GM12864 (cell line): ENCODE measurements around the gene TRAF3.

ENCODE experiments used
- DNase-seq: peaks from one replicate; pipeline ENCODE4 v3.0.0-alpha.2; 2011; ENCODE audit warnings: low read depth
- H3K4me3 ChIP-seq: 2 replicates; pipeline ENCODE4 v1.5.1; 2011; ENCODE audit warnings: mild to moderate bottlenecking, low read depth, low read length, control low read depth
- CTCF ChIP-seq: IDR thresholded peaks from 2 replicates; pipeline ENCODE4 v1.5.1; 2011; ENCODE audit warnings: low read depth, mild to moderate bottlenecking, moderate library complexity, low read length, control low read depth, inconsistent platforms; ENCODE audit errors: missing control alignments

The TRAF3 gene

GRCh38 chr14:102883089-102883541 is 105.9 kb downstream of the TRAF3 start:
- H3K4me3 ChIP-seq = no peak overlapping the region
- TF ChIP-seq CTCF = no peak
- DNase-seq = no peak

- DNase-seq = no peak
- TF ChIP-seq CTCF = no peak
- no peak overlapping the region for H3K4me3 ChIP-seq
These were observed 106.3 kb downstream of the TRAF3 start for GRCh38 chr14:102883554-102883953.

GRCh38 chr14:102885737-102886447 is 108.6 kb downstream of the TRAF3 start:
- no peak for DNase-seq
- no peak overlapping the region for H3K4me3 ChIP-seq
- TF ChIP-seq CTCF = no peak

- no peak overlapping the region for H3K4me3 ChIP-seq
- no peak for TF ChIP-seq CTCF
- no peak for DNase-seq
These were observed 111.5 kb downstream of the TRAF3 start for GRCh38 chr14:102888748-102889147.

GRCh38 chr14:102889615-102890014 is 112.4 kb downstream of the TRAF3 start:
- no peak for TF ChIP-seq CTCF
- no peak for DNase-seq
- no peak overlapping the region for H3K4me3 ChIP-seq

- TF ChIP-seq CTCF = no peak
- DNase-seq = no peak
- H3K4me3 ChIP-seq = no peak overlapping the region
These were observed 113.9 kb downstream of the TRAF3 start for GRCh38 chr14:102891111-102891510.

GRCh38 chr14:102891556-102891955 is 114.3 kb downstream of the TRAF3 start:
- DNase-seq = no peak
- TF ChIP-seq CTCF = no peak
- H3K4me3 ChIP-seq = no peak overlapping the region
